HEK293 (cell line): ENCODE measurements around the gene ZMYND10.
A peak's percentile ranks its signal among the peaks of the same experiment; 100 is the strongest.

Source experiments
- CTCF ChIA-PET: fragments of 350-600 bp; formaldehyde crosslinking; extraction: SDS; loops from one replicate; lab custom pipeline; 2021; ENCODE audit warnings: antibody characterized with exemption; lab: Yijun Ruan, JAX
- POLR2A ChIA-PET: fragments of 300-600 bp; formaldehyde crosslinking; extraction: SDS; loops from one replicate; lab custom pipeline; 2020; ENCODE audit warnings: antibody characterized with exemption, inconsistent platforms; lab: Yijun Ruan, JAX
- H3K27ac ChIP-seq: fragments of 200-500 bp; sonication (Bioruptor generic); 2 replicates; pipeline ENCODE4 v1.5.1; 2014; ENCODE audit warnings: low read depth, low read length, control low read depth, inconsistent platforms; ENCODE audit errors: extremely low read depth
- H3K36me3 ChIP-seq, 2 experiments: fragments of 200-500 bp in 1 of 2; sonication (Bioruptor generic) in 1 of 2; 1 replicate in 1 of 2; 2 replicates in 1 of 2; pipeline ENCODE4 v1.5.1; 2014 to 2017; ENCODE audit warnings: inconsistent platforms in 2 of 2, low read length in 2 of 2; ENCODE audit not compliant: control insufficient read depth in 2 of 2, insufficient read depth in 1 of 2
- H3K4me1 ChIP-seq: fragments of 200-500 bp; sonication (Bioruptor generic); 2 replicates; pipeline ENCODE4 v1.5.1; 2014; ENCODE audit warnings: mild to moderate bottlenecking, low read length, inconsistent platforms; ENCODE audit not compliant: control insufficient read depth, insufficient read depth
- H3K4me3 ChIP-seq: 2 replicates; pipeline ENCODE4 v1.5.1; 2011; ENCODE audit warnings: low read depth, mild to moderate bottlenecking, control low read depth, low read length, moderate library complexity
- H3K9me3 ChIP-seq: fragments of 200-500 bp; sonication (Bioruptor generic); 2 replicates; pipeline ENCODE4 v1.5.1; 2014; ENCODE audit warnings: low read depth, low read length, inconsistent platforms; ENCODE audit not compliant: control insufficient read depth, insufficient read depth
- EGR2 ChIP-seq: fragments of 450-650 bp; formaldehyde crosslinking; IDR thresholded peaks from 2 replicates; pipeline ENCODE4 v1.5.1; 2016; ENCODE audit warnings: low read depth, missing biosample characterization, missing genetic modification characterization
- PRDM6 ChIP-seq: fragments of 450-650 bp; formaldehyde crosslinking; IDR thresholded peaks from 2 replicates; pipeline ENCODE4 v1.5.1; 2017; ENCODE audit warnings: missing biosample characterization, missing genetic modification characterization
- REPIN1 ChIP-seq: fragments of 450-650 bp; formaldehyde crosslinking; IDR thresholded peaks from 2 replicates; pipeline ENCODE4 v1.5.1; 2017; ENCODE audit warnings: missing biosample characterization, missing genetic modification characterization, low read depth
- SCRT2 ChIP-seq: fragments of 450-650 bp; formaldehyde crosslinking; IDR thresholded peaks from 2 replicates; pipeline ENCODE4 v1.5.1; 2016; ENCODE audit warnings: missing biosample characterization, missing genetic modification characterization
- SP3 ChIP-seq: fragments of 450-650 bp; formaldehyde crosslinking; IDR thresholded peaks from 2 replicates; pipeline ENCODE4 v1.5.1; 2016; ENCODE audit warnings: missing biosample characterization, missing genetic modification characterization
- SP7 ChIP-seq: fragments of 450-650 bp; formaldehyde crosslinking; IDR thresholded peaks from 2 replicates; pipeline ENCODE4 v1.5.1; 2016; ENCODE audit warnings: missing biosample characterization, missing genetic modification characterization
- YY1 ChIP-seq: fragments of 450-650 bp; formaldehyde crosslinking; IDR thresholded peaks from 2 replicates; pipeline ENCODE4 v1.5.1; 2018; ENCODE audit warnings: missing biosample characterization, missing genetic modification characterization
- ZFHX2 ChIP-seq: fragments of 450-650 bp; formaldehyde crosslinking; conservative IDR thresholded peaks from 2 replicates; pipeline ENCODE4 v1.5.1; 2016; ENCODE audit warnings: missing biosample characterization, missing genetic modification characterization
- ZIC2 ChIP-seq: fragments of 450-650 bp; formaldehyde crosslinking; IDR thresholded peaks from 2 replicates; pipeline ENCODE4 v1.5.1; 2016; ENCODE audit warnings: missing biosample characterization, missing genetic modification characterization
- ZNF133 ChIP-seq: fragments of 450-650 bp; formaldehyde crosslinking; IDR thresholded peaks from 2 replicates; pipeline ENCODE4 v1.5.1; 2016; ENCODE audit warnings: missing biosample characterization, missing genetic modification characterization
- ZNF2 ChIP-seq: fragments of 450-650 bp; formaldehyde crosslinking; IDR thresholded peaks from 2 replicates; pipeline ENCODE4 v1.5.1; 2016; ENCODE audit warnings: missing biosample characterization, missing genetic modification characterization
- ZNF221 ChIP-seq: fragments of 450-650 bp; formaldehyde crosslinking; IDR thresholded peaks from 2 replicates; pipeline ENCODE4 v1.5.1; 2017; ENCODE audit warnings: missing biosample characterization, missing genetic modification characterization, borderline replicate concordance
- ZNF24 ChIP-seq: fragments of 450-650 bp; formaldehyde crosslinking; IDR thresholded peaks from 2 replicates; pipeline ENCODE4 v1.5.1; 2016; ENCODE audit warnings: missing biosample characterization, missing genetic modification characterization
- ZNF248 ChIP-seq: fragments of 450-650 bp; formaldehyde crosslinking; IDR thresholded peaks from 2 replicates; pipeline ENCODE4 v1.5.1; 2017; ENCODE audit warnings: missing biosample characterization, missing genetic modification characterization
- ZNF266 ChIP-seq: fragments of 450-650 bp; formaldehyde crosslinking; IDR thresholded peaks from 2 replicates; pipeline ENCODE4 v1.5.1; 2016; ENCODE audit warnings: missing biosample characterization, missing genetic modification characterization, low read depth
- ZNF280C ChIP-seq: fragments of 450-650 bp; formaldehyde crosslinking; IDR thresholded peaks from 2 replicates; pipeline ENCODE4 v1.5.1; 2016; ENCODE audit warnings: missing biosample characterization, missing genetic modification characterization
- ZNF311 ChIP-seq: fragments of 450-650 bp; formaldehyde crosslinking; IDR thresholded peaks from 2 replicates; pipeline ENCODE4 v1.5.1; 2017; ENCODE audit warnings: missing biosample characterization, missing genetic modification characterization, borderline replicate concordance
- ZNF398 ChIP-seq: fragments of 450-650 bp; formaldehyde crosslinking; IDR thresholded peaks from 2 replicates; pipeline ENCODE4 v1.5.1; 2017; ENCODE audit warnings: missing biosample characterization, missing genetic modification characterization
- ZNF423 ChIP-seq: fragments of 450-650 bp; formaldehyde crosslinking; IDR thresholded peaks from 2 replicates; pipeline ENCODE4 v1.5.1; 2016; ENCODE audit warnings: missing biosample characterization, missing genetic modification characterization
- ZNF501 ChIP-seq: fragments of 450-650 bp; formaldehyde crosslinking; IDR thresholded peaks from 2 replicates; pipeline ENCODE4 v1.5.1; 2016; ENCODE audit warnings: missing biosample characterization, missing genetic modification characterization
- ZNF513 ChIP-seq: fragments of 450-650 bp; IDR thresholded peaks from 2 replicates; pipeline ENCODE4 v1.5.1; 2018; ENCODE audit warnings: missing biosample characterization, missing genetic modification characterization
- ZNF544 ChIP-seq: fragments of 450-650 bp; formaldehyde crosslinking; IDR thresholded peaks from 2 replicates; pipeline ENCODE4 v1.5.0; 2017; ENCODE audit warnings: missing biosample characterization, missing genetic modification characterization
- ZNF580 ChIP-seq: fragments of 450-650 bp; formaldehyde crosslinking; IDR thresholded peaks from 2 replicates; pipeline ENCODE4 v1.5.1; 2016; ENCODE audit warnings: missing biosample characterization, missing genetic modification characterization
- ZNF747 ChIP-seq: fragments of 450-650 bp; formaldehyde crosslinking; IDR thresholded peaks from 2 replicates; pipeline ENCODE4 v1.5.1; 2016; ENCODE audit warnings: missing biosample characterization, missing genetic modification characterization
- ZSCAN18 ChIP-seq: fragments of 450-650 bp; formaldehyde crosslinking; IDR thresholded peaks from 2 replicates; pipeline ENCODE4 v1.5.1; 2016; ENCODE audit warnings: missing biosample characterization, missing genetic modification characterization
- ZSCAN4 ChIP-seq: fragments of 450-650 bp; formaldehyde crosslinking; IDR thresholded peaks from 2 replicates; pipeline ENCODE4 v1.5.1; 2017; ENCODE audit warnings: missing biosample characterization, missing genetic modification characterization

The ZMYND10 gene

GRCh38 chr3:50372349-50372748 is 26.8 kb upstream of the ZMYND10 start (continued):
- TF ChIP-seq ZNF423 (no peak), ZIC2 (tag by site-specific recombination) (peak; percentile 69), YY1 (tag by site-specific recombination) (no peak), ZNF747 (tag by site-specific recombination) (no peak), REPIN1 (no peak), ZNF280C (tag by site-specific recombination) (no peak), SP3 (tag by site-specific recombination) (no peak), ZNF266 (no peak), ZNF513 (tag by site-specific recombination) (no peak), SCRT2 (no peak), ZNF248 (tag by site-specific recombination) (no peak), ZNF24 (tag by site-specific recombination) (no peak), ZNF544 (tag by site-specific recombination) (no peak), ZNF133 (tag by site-specific recombination) (no peak), ZNF580 (tag by site-specific recombination) (no peak)

- Histone ChIP-seq H3K9me3 (no peaks in the 10 kb centered on the region), H3K4me3 (no peak overlapping the region), H3K36me3 (no peaks in the 10 kb centered on the region), H3K27ac (no peak overlapping the region; the same call in 1 of the 2 replicates), H3K4me1 (no peaks in the 10 kb centered on the region)
- ChIA-PET CTCF (interaction anchor here (0.6 to 1.0 kb wide), 5 partner anchors 23 to 1402 kb away, joined by 3 read pairs; no protein-coding TSS in a partner anchor), POLR2A (interaction anchor here (1.0 kb wide), 1 partner anchor 171 kb away, joined by 3 read pairs; no protein-coding TSS in a partner anchor)
- TF ChIP-seq ZNF398 (tag by site-specific recombination) (0 out of 2 replicates have a peak, but pooled peaks have one; percentile 22), EGR2 (tag by site-specific recombination) (peak; percentile 74), ZNF266 (no peak), PRDM6 (no peak), ZNF311 (tag by site-specific recombination) (no peak), SP7 (tag by site-specific recombination) (no peak), ZNF2 (tag by site-specific recombination) (no peak), ZSCAN4 (tag by site-specific recombination) (peak; percentile 43), ZNF501 (tag by site-specific recombination) (no peak), YY1 (tag by site-specific recombination) (no peak), ZNF221 (no peak), ZSCAN18 (tag by site-specific recombination) (no peak), ZFHX2 (tag by site-specific recombination) (peak; percentile 95)
These were observed 25.7 kb upstream of the ZMYND10 start for GRCh38 chr3:50371133-50371685.
